ENCODE results near the gene CTSA.

Gene CTSA

DNA sequence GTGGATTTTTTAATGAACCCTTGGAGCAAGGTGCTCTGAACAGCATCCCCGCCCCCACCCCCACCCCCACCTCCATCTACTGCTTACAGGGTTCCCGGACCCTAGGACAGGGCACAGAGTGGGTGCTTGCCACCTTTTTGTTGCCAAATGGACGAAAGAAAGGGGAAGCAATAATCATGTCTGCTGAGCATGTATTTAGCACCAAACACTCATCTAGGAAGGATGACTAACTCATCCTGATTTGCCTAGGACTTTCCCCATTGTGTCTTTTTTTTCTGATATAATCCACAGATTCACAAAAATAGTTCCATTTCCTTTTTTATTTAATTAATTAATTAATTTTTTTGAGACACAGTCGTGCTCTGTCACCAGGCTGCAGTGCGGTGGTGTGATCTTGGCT is 22.0 kb downstream of the CTSA start:
- Histone ChIP-seq H3K27ac (ENCODE audit: low read depth in 2 of 2, low read length in 2 of 2) (no peak overlapping the region), H3K9me3 (ENCODE audit: control insufficient read depth in 2 of 2, low read length in 2 of 2) (no peaks in the 10 kb centered on the region), H3K4me1 (ENCODE audit: control insufficient read depth in 2 of 2, insufficient read depth in 2 of 2, low read length in 2 of 2) (peaks cover 11 to 12% of the 10 kb centered on the region in 2 donors), H3K27me3 (ENCODE audit: control insufficient read depth in 2 of 2, insufficient read depth in 2 of 2, low read length in 2 of 2) (no peaks in the 10 kb centered on the region), H3K4me3 (ENCODE audit: low read length in 2 of 2) (no peak overlapping the region), H3K36me3 (ENCODE audit: control insufficient read depth in 2 of 2, insufficient read depth in 2 of 2, low read length in 2 of 2) (peaks cover 0 to under 1% of the 10 kb centered on the region in 2 donors), H3K9ac (ENCODE audit: low read depth in 1 of 2, low read length in 2 of 2) (no peak overlapping the region)

DNA sequence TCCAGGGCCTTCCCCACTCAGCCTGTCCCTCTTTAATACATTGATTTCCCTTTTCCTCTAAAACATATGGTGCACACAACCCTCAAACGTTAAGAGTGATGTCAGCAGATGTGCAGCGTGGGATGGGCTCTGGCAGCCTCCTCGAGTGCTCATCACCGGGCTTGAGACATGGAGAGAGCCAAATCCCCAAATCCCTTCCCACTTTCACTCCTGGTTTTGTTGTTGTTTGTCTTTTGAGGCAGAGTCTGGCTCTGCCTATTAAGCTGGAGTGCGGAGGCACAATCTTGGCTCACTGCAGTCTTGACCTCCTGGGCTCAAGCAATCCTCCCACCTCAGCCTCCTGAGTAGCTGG is 26.6 kb downstream of the CTSA start:
- no peak overlapping the region for H3K4me3 ChIP-seq (ENCODE audit: low read length in 2 of 2)
- H3K36me3 ChIP-seq (ENCODE audit: control insufficient read depth in 2 of 2, insufficient read depth in 2 of 2, low read length in 2 of 2), result no peaks in the 10 kb centered on the region
- no peaks in the 10 kb centered on the region for H3K27me3 ChIP-seq (ENCODE audit: control insufficient read depth in 2 of 2, insufficient read depth in 2 of 2, low read length in 2 of 2)
- H3K4me1 ChIP-seq (ENCODE audit: control insufficient read depth in 2 of 2, insufficient read depth in 2 of 2, low read length in 2 of 2), result peaks cover 2 to 6% of the 10 kb centered on the region in 2 donors
- H3K9ac ChIP-seq (ENCODE audit: low read depth in 1 of 2, low read length in 2 of 2), result no peak overlapping the region
- no peaks in the 10 kb centered on the region for H3K9me3 ChIP-seq (ENCODE audit: control insufficient read depth in 2 of 2, low read length in 2 of 2)
- peak overlapping the region; percentile 59 to 63 for H3K27ac ChIP-seq (ENCODE audit: low read depth in 2 of 2, low read length in 2 of 2)

DNA sequence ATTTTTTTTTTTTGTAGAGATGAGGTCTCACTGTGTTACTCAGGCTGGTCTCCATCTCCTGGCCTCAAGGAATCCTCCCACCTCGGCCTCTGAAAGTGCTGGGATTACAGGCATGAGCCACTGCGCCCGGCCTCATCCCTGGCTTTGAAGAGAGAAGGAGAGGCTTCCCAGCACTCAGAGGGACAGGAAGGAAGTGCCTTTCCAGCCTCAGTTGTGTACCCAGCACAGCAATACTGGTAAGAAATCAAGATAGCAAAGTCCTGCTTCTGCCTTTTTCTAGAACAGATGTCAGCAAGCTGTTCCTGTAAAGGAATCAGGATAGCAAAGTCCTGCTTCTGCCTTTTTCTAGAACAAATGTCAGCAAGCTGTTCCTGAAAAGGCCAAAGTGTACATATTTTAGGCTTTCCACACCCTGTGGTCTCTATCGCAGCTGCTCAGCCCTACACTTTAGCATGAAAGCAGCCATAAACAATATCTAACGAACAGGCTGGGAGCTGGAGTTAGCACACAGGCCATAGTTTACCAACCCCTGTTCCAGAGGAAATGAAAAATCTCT is 27.1 kb downstream of the CTSA start:
- no peak overlapping the region for H3K9ac ChIP-seq (ENCODE audit: low read depth in 1 of 2, low read length in 2 of 2)
- no peaks in the 10 kb centered on the region for H3K27me3 ChIP-seq (ENCODE audit: control insufficient read depth in 2 of 2, insufficient read depth in 2 of 2, low read length in 2 of 2)
- no peaks in the 10 kb centered on the region for H3K36me3 ChIP-seq (ENCODE audit: control insufficient read depth in 2 of 2, insufficient read depth in 2 of 2, low read length in 2 of 2)
- H3K4me3 ChIP-seq (ENCODE audit: low read length in 2 of 2), result peak overlapping the region in 1 of 2 donors; percentile 9
- H3K4me1 ChIP-seq (ENCODE audit: control insufficient read depth in 2 of 2, insufficient read depth in 2 of 2, low read length in 2 of 2), result peaks cover 2 to 6% of the 10 kb centered on the region in 2 donors
- H3K9me3 ChIP-seq (ENCODE audit: control insufficient read depth in 2 of 2, low read length in 2 of 2), result no peaks in the 10 kb centered on the region
- H3K27ac ChIP-seq (ENCODE audit: low read depth in 2 of 2, low read length in 2 of 2), result peak overlapping the region; percentile 59 to 63

DNA sequence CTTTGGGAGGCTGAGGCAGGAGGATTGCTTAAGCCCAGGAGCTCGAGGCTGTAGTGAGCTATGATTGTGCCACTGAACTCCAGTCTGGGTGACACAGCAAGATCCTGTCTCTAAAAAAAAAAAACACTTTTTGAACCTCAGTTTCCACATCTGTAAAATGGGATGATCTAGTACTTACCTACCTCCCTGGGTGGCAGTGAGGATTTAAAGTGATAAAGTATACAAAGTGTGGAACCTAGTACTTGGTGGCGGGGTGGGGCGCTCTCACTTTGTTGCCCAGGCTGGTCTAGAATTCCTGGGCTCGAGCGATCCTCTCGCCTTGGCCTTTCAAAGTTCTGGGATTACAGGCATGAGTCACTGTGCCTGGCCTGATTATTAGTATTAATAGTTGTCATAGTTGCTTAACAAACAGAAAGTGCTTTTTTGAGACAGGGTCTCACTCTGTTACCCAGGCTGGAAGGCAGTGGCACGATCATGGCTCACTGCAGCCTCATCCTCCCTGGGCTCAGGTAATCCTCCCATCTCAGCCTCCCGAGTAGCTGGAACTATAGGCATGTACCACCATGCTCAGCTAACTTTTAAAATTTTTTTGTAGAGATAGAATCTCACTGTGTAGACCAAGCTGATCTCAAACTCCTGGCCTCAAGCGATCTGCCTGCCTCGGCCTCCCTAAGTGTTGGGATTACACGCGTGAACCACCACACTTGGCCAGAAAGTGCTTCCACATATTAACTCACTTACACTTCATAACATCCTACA is 27.8 kb downstream of the CTSA start:
- H3K4me1 ChIP-seq (ENCODE audit: control insufficient read depth in 2 of 2, insufficient read depth in 2 of 2, low read length in 2 of 2), result peaks cover 2 to 6% of the 10 kb centered on the region in 2 donors
- no peak overlapping the region for H3K9ac ChIP-seq (ENCODE audit: low read depth in 1 of 2, low read length in 2 of 2)
- peak overlapping the region; percentile 59 to 63 for H3K27ac ChIP-seq (ENCODE audit: low read depth in 2 of 2, low read length in 2 of 2)
- H3K4me3 ChIP-seq (ENCODE audit: low read length in 2 of 2), result no peak overlapping the region
- H3K27me3 ChIP-seq (ENCODE audit: control insufficient read depth in 2 of 2, insufficient read depth in 2 of 2, low read length in 2 of 2), result no peaks in the 10 kb centered on the region
- H3K36me3 ChIP-seq (ENCODE audit: control insufficient read depth in 2 of 2, insufficient read depth in 2 of 2, low read length in 2 of 2), result no peaks in the 10 kb centered on the region
- no peaks in the 10 kb centered on the region for H3K9me3 ChIP-seq (ENCODE audit: control insufficient read depth in 2 of 2, low read length in 2 of 2)

DNA sequence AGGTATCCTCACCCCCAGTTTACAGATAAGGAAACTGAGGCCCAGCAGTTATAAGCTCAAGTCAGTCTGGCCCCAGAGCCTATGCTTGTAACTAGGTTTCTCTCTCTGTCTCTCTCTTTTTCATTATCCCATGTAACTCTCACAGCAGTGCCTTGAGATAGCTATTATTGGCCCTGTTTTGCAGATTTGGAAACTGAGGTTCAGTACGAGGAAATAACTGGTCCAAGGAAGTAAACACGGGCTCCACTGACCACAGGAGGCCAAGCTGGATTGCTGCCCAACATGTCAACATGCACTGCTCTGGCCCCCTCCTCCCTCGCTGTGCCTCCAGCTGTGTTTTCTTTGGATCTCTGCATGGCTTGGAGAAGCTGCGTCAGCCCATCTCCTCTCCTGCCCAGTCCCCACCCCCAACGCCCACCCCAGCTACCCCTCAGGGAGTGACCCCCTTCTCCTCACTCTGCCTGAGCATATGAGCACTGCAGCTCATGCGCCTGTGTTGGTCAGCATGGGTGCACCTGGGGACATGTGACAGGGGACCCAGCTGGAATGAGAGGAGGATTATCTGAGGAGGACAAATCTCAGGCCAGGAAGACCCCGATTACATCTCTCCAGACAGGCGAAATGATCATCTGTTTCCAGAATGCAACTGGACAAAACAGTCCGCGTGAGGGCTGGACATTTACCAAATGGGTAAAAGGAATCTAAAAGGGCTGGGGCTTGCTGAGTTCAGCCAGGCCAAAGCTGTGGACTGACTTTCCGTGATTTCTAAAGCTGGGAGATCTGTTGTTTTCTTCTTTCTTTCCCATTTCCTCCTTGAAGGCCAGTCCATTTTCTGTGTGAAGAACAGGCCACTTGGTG is 28.6 kb downstream of the CTSA start:
- Histone ChIP-seq H3K4me1 (ENCODE audit: control insufficient read depth in 2 of 2, insufficient read depth in 2 of 2, low read length in 2 of 2) (peaks cover 2 to 6% of the 10 kb centered on the region in 2 donors), H3K27me3 (ENCODE audit: control insufficient read depth in 2 of 2, insufficient read depth in 2 of 2, low read length in 2 of 2) (no peaks in the 10 kb centered on the region), H3K27ac (ENCODE audit: low read depth in 2 of 2, low read length in 2 of 2) (peak overlapping the region; percentile 59 to 63), H3K9ac (ENCODE audit: low read depth in 1 of 2, low read length in 2 of 2) (no peak overlapping the region), H3K4me3 (ENCODE audit: low read length in 2 of 2) (no peak overlapping the region), H3K9me3 (ENCODE audit: control insufficient read depth in 2 of 2, low read length in 2 of 2) (no peaks in the 10 kb centered on the region), H3K36me3 (ENCODE audit: control insufficient read depth in 2 of 2, insufficient read depth in 2 of 2, low read length in 2 of 2) (no peaks in the 10 kb centered on the region)

DNA sequence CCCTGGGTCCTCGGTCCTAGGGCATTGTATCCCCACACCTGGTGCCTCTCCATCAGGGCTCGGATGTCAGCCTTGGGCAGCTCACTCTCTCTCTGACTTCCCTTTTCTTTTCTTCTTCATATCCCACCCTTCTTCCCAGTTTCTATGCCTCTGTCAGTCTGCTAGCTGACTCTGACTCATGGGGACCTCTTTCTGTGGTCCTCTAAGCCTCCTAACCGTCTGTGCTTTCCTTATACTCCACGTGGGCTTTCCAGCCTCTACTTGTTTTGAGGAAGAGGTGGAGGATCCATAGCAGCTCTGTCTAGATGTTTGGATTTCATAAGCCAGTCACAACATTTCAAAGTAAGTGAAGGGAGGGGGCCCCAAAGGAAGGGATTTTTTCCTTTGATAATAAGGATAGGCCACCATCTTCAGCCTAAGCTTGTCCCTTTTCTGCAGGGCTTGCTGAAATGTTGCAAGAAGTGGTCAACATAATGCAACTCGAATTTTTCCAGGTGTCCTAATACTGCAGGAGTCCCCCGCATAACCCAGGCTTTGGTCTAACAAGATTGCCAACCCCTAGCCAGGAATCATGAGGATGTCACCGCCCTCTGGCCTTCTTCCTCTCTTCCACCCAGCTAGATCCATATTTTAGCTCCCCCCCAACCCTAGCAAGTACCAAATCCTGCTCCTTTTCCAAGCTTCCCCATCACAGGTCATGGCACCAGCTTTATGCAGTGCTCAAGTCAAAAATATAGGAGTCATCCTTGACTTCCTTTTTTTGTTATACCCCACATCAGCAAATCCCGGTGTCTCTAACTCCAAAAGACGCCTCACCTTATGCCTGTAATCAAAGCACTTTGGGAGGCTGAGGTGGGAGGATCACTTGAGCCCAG is 29.6 kb downstream of the CTSA start:
- Histone ChIP-seq H3K9me3 (ENCODE audit: control insufficient read depth in 2 of 2, low read length in 2 of 2) (no peaks in the 10 kb centered on the region), H3K27ac (ENCODE audit: low read depth in 2 of 2, low read length in 2 of 2) (peak overlapping the region in 1 of 2 donors; percentile 63), H3K9ac (ENCODE audit: low read depth in 1 of 2, low read length in 2 of 2) (no peak overlapping the region), H3K36me3 (ENCODE audit: control insufficient read depth in 2 of 2, insufficient read depth in 2 of 2, low read length in 2 of 2) (no peaks in the 10 kb centered on the region), H3K4me3 (ENCODE audit: low read length in 2 of 2) (no peak overlapping the region), H3K27me3 (ENCODE audit: control insufficient read depth in 2 of 2, insufficient read depth in 2 of 2, low read length in 2 of 2) (no peaks in the 10 kb centered on the region), H3K4me1 (ENCODE audit: control insufficient read depth in 2 of 2, insufficient read depth in 2 of 2, low read length in 2 of 2) (peaks cover 2 to 6% of the 10 kb centered on the region in 2 donors)

DNA sequence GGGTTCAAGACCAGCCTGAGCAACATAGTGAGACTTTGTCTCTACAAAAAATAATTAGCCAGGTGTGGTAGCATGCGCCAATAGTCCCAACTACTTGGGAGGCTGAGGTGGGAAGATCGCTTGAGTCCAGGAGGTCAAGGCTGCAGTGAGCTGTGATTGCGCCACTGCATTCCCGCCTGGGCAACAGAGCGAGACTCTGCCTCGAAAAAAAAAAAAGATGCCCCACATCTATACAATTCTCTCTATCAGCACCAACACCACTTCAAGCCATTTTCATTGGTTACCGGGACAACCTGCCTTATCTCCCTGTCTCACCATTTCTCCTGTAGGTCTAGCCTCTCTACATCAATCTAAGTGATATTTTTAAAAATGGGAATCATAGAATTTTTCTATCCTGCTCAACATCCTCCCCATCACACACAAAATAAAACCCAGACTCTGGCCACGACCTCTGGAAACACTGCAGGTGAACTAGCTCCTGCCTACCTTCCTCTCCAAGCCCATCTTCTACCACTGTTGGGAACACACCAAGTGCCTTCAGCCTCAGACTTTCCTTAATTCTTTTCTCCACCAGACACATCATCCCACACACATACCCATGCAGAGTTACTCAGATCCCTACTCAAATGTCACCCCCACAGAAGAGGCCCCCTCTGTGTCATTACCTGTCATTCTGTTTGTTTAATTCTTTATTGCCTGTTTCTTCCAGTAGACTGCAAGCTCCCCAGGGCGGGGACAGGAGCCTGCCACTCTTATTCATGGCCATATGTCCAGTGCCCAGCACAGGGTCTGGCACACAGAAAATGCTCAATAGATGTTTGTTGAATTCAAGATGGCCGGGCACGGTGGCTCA is 30.4 kb downstream of the CTSA start:
- H3K4me1 ChIP-seq (ENCODE audit: control insufficient read depth in 2 of 2, insufficient read depth in 2 of 2, low read length in 2 of 2), result peaks cover 2 to 6% of the 10 kb centered on the region in 2 donors
- no peaks in the 10 kb centered on the region for H3K9me3 ChIP-seq (ENCODE audit: control insufficient read depth in 2 of 2, low read length in 2 of 2)
- H3K4me3 ChIP-seq (ENCODE audit: low read length in 2 of 2), result no peak overlapping the region
- no peaks in the 10 kb centered on the region for H3K36me3 ChIP-seq (ENCODE audit: control insufficient read depth in 2 of 2, insufficient read depth in 2 of 2, low read length in 2 of 2)
- no peaks in the 10 kb centered on the region for H3K27me3 ChIP-seq (ENCODE audit: control insufficient read depth in 2 of 2, insufficient read depth in 2 of 2, low read length in 2 of 2)
- H3K9ac ChIP-seq (ENCODE audit: low read depth in 1 of 2, low read length in 2 of 2), result no peak overlapping the region
- no peak overlapping the region for H3K27ac ChIP-seq (ENCODE audit: low read depth in 2 of 2, low read length in 2 of 2)

DNA sequence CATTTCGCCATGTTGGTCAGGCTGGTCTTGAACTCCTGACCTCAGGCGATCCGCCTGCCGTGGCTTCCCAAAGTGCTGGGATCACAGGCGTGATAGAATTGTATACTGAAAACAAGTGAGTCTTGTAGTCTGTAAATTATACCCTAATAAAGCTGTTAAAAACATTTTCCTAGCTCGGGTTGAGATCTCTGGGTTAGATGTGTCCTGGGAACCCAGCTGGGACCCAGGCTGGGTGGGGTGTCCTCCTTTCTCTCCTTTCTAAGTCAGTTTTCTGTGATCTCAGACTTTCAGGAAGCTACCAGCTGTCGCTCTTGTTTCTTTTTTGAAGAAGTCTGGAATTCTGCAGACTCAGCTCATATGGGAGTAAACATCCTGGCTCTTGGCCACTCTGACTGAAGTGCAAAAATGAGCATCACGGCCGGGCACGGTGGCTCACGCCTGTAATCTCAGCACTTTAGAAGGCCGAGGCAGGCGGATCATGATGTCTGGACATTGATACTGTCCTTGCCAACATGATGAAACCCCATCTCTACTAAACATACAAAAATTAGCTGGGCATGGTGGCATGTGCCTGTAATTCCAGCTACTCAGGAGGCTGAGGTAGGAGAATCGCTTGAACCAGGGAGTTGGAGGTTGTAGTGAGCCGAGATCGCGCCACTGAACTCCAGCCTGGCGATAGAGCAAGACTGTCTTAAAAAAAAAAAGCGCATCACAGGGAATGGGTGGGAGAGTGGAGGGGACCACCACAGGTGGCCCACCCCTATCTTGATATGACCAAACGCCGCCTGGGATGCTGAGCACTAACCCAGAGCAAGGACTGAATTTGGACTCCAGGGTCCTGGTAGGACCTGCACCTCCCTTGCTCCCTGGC is 33.5 kb downstream of the CTSA start:
- H3K27ac ChIP-seq (ENCODE audit: low read depth in 2 of 2, low read length in 2 of 2), result peak overlapping the region; percentile 58 to 60
- peak overlapping the region; percentile 0 to 24 for H3K9ac ChIP-seq (ENCODE audit: low read depth in 1 of 2, low read length in 2 of 2)
- no peaks in the 10 kb centered on the region for H3K36me3 ChIP-seq (ENCODE audit: control insufficient read depth in 2 of 2, insufficient read depth in 2 of 2, low read length in 2 of 2)
- H3K4me3 ChIP-seq (ENCODE audit: low read length in 2 of 2), result no peak overlapping the region
- H3K27me3 ChIP-seq (ENCODE audit: control insufficient read depth in 2 of 2, insufficient read depth in 2 of 2, low read length in 2 of 2), result no peaks in the 10 kb centered on the region
- H3K9me3 ChIP-seq (ENCODE audit: control insufficient read depth in 2 of 2, low read length in 2 of 2), result no peaks in the 10 kb centered on the region
- H3K4me1 ChIP-seq (ENCODE audit: control insufficient read depth in 2 of 2, insufficient read depth in 2 of 2, low read length in 2 of 2), result peaks cover 0 to under 1% of the 10 kb centered on the region in 2 donors

All from mucosa of rectum (tissue), 2 donors.